A549 (cell line): ENCODE measurements around the gene ERICH6B. TPM values are rescaled to one million over a fixed set of nuclear protein-coding genes. Genes with fewer than 3 reads are reported as not detected.

ENCODE experiments used
- ATAC-seq, 2 experiments: fragments of 200-7000 bp in 1 of 2; fragments of >200 bp in 1 of 2; cut with Nextera tagmentation in 1 of 2; cut with Tn5 transposase in 1 of 2; 3 replicates each; pipeline versions ENCODE4 v1.8.0 to v1.9.1; 2018 to 2020; ENCODE audit warnings: mild to moderate bottlenecking in 1 of 2, moderate library complexity in 1 of 2
- CTCF ChIA-PET: fragments of 300-600 bp; sonication (Branson Sonifier 250); formaldehyde crosslinking; extraction: SDS; loops from one replicate; lab custom pipeline; 2021; ENCODE audit warnings: antibody characterized with exemption, inconsistent platforms; lab: Yijun Ruan, JAX
- POLR2A ChIA-PET: fragments of 350-600 bp; formaldehyde crosslinking; extraction: SDS; loops from one replicate; lab custom pipeline; 2021; ENCODE audit warnings: antibody characterized with exemption, inconsistent platforms; lab: Yijun Ruan, JAX
- DNase-seq, 2 experiments: peaks; one replicate each; pipeline versions ENCODE4 v3.0.0 to v3.0.0-alpha.2; 2011 to 2016; ENCODE audit warnings: low read depth in 1 of 2, low spot score in 1 of 2
- FAIRE-seq: peaks from 2 replicates; lab custom pipeline; 2011; peaks lifted over from hg19 to GRCh38; lab: Jason Lieb, UNC
- H3K27ac ChIP-seq, 2 experiments: fragments of >200 bp; sonication (Bioruptor Twin); formaldehyde crosslinking; 3 replicates each; pipeline ENCODE4 v1.5.1; 2016 to 2017
- H3K4me1 ChIP-seq: fragments of >200 bp; sonication (Bioruptor Twin); formaldehyde crosslinking; 3 replicates; pipeline ENCODE4 v1.6.1; 2016
- H3K4me2 ChIP-seq: fragments of >200 bp; sonication (Bioruptor Twin); formaldehyde crosslinking; 3 replicates; pipeline ENCODE4 v1.6.1; 2016
- H3K4me3 ChIP-seq: fragments of >200 bp; sonication (Bioruptor Twin); formaldehyde crosslinking; 3 replicates; pipeline ENCODE4 v1.5.1; 2016
- H3K9me3 ChIP-seq: fragments of >200 bp; sonication (Bioruptor Twin); formaldehyde crosslinking; 3 replicates; pipeline ENCODE4 v1.6.1; 2016
- CBX2 ChIP-seq: fragments of 200-600 bp; sonication (generic); IDR thresholded peaks from 2 replicates; pipeline ENCODE4 v1.6.1; 2016; ENCODE audit warnings: low read depth, mild to moderate bottlenecking, borderline replicate concordance
- CEBPB ChIP-seq, 2 experiments: fragments of >200 bp in 1 of 2; sonication (Bioruptor Twin) in 1 of 2; formaldehyde crosslinking in 1 of 2; IDR thresholded peaks; 2 replicates each; pipeline ENCODE4 v1.6.1; 2012 to 2016
- CHD2 ChIP-seq: fragments of 150-350 bp; IDR thresholded peaks from 2 replicates; pipeline ENCODE4 v1.6.1; 2014; ENCODE audit warnings: low read length; ENCODE audit not compliant: partially characterized antibody
- EHMT2 ChIP-seq: fragments of 200-600 bp; sonication (generic); IDR thresholded peaks from 2 replicates; pipeline ENCODE4 v1.6.1; 2016; ENCODE audit warnings: antibody characterized with exemption, low read depth, mild to moderate bottlenecking, moderate library complexity
- FOSL2 ChIP-seq, 2 experiments: fragments of 450-650 bp in 1 of 2; fragments of >200 bp in 1 of 2; sonication (Bioruptor Twin) in 1 of 2; formaldehyde crosslinking; IDR thresholded peaks; 2 replicates each; pipeline versions ENCODE4 v1.5.0 to v1.6.1; 2016 to 2020; ENCODE audit warnings: mild to moderate bottlenecking in 1 of 2, moderate library complexity in 1 of 2
- HEYL ChIP-seq: fragments of 250-450 bp; sonication (Bioruptor Pico); IDR thresholded peaks from 2 replicates; pipeline ENCODE4 v1.8.0; 2021; ENCODE audit warnings: mild to moderate bottlenecking, moderate library complexity
- KDM5A ChIP-seq: fragments of 200-600 bp; sonication (generic); IDR thresholded peaks from 2 replicates; pipeline ENCODE4 v1.6.1; 2016; ENCODE audit warnings: antibody characterized with exemption, mild to moderate bottlenecking
- POLR2A ChIP-seq: IDR thresholded peaks from 2 replicates; pipeline ENCODE4 v1.6.1; 2012; ENCODE audit warnings: mild to moderate bottlenecking, low read length
- POLR2AphosphoS2 ChIP-seq: conservative IDR thresholded peaks from 2 replicates; pipeline ENCODE4 v1.6.1; 2012; ENCODE audit warnings: low read length, improper control_type of control experiment, inconsistent platforms
- RFX5 ChIP-seq: fragments of 450-650 bp; IDR thresholded peaks from 2 replicates; pipeline ENCODE4 v1.7.1; 2014; ENCODE audit warnings: antibody characterized with exemption, mild to moderate bottlenecking, moderate library complexity
- RNF2 ChIP-seq: fragments of 200-600 bp; sonication (generic); IDR thresholded peaks from 2 replicates; pipeline ENCODE4 v1.6.1; 2016; ENCODE audit warnings: low read depth, mild to moderate bottlenecking, antibody characterized with exemption, moderate library complexity, borderline replicate concordance
- SMC3 ChIP-seq: fragments of >200 bp; sonication (Bioruptor Twin); formaldehyde crosslinking; IDR thresholded peaks from 3 replicates; pipeline ENCODE4 v1.6.1; 2018; ENCODE audit warnings: inconsistent platforms
- TP53 ChIP-seq: fragments of 250-450 bp; sonication (Bioruptor Pico); IDR thresholded peaks from 2 replicates; pipeline ENCODE4 v1.5.0; 2021; ENCODE audit warnings: mild to moderate bottlenecking, moderate library complexity
- ZFP36 ChIP-seq: fragments of 450-650 bp; IDR thresholded peaks from 2 replicates; pipeline ENCODE4 v1.6.1; 2014; ENCODE audit warnings: borderline replicate concordance; ENCODE audit not compliant: partially characterized antibody
- WGBS: methylation state at CpG from one replicate; pipeline ENCODE4 v1.1.6; 2017; ENCODE audit errors: missing lambda C conversion rate; 5-methylcytosine and 5-hydroxymethylcytosine counted together
- polyA plus RNA-seq, 4 experiments: library from polyadenylated mRNA; depleted of rRNA in 3 of 4; stranded (reverse); fragments of >200 nt; fragmentation: RNase III in 1 of 4; extraction: RNeasy Plus Mini Kit Qiagen cat#74134 plus additional on column Dnase treatment in 1 of 4; gene quantifications; 2 replicates in 3 of 4; 3 replicates in 1 of 4; pipeline ENCODE4 v1.2.3, GENCODE V29; 2011 to 2017
- TF ChIP-seq, protein P1 (sequence below): fragments of 250-450 bp; sonication (Bioruptor Pico); IDR thresholded peaks from 2 replicates; pipeline ENCODE4 v1.5.0; 2021; ENCODE audit warnings: mild to moderate bottlenecking, moderate library complexity, borderline replicate concordance
- TF ChIP-seq, protein P2 (sequence below): IDR thresholded peaks from 2 replicates; pipeline ENCODE4 v1.6.1; 2012
- TF ChIP-seq, protein P3 (sequence below): fragments of 150-350 bp; IDR thresholded peaks from 2 replicates; pipeline ENCODE4 v1.6.1; 2014; ENCODE audit warnings: low read depth, mild to moderate bottlenecking, low read length
- TF ChIP-seq, protein P4 (sequence below): IDR thresholded peaks from 2 replicates; pipeline ENCODE4 v1.6.1; 2012; ENCODE audit warnings: low read depth, borderline replicate concordance
- TF ChIP-seq, protein P5 (sequence below): fragments of >200 bp; sonication (Bioruptor Twin); formaldehyde crosslinking; IDR thresholded peaks from 2 replicates; pipeline ENCODE4 v1.6.1; 2016
- TF ChIP-seq, protein P6 (sequence below): fragments of 250-450 bp; sonication (Bioruptor Pico); IDR thresholded peaks from 2 replicates; pipeline ENCODE4 v1.5.0; 2020; ENCODE audit warnings: low read depth, mild to moderate bottlenecking, moderate library complexity
- TF ChIP-seq, protein P7 (sequence below): fragments of >200 bp; sonication (Bioruptor Twin); formaldehyde crosslinking; IDR thresholded peaks from 3 replicates; pipeline ENCODE4 v1.5.1; 2016

The ERICH6B gene
- polyA plus RNA-seq, 2 of the 4 experiments (the other 2 are of a cell fraction): not detected

DNA sequence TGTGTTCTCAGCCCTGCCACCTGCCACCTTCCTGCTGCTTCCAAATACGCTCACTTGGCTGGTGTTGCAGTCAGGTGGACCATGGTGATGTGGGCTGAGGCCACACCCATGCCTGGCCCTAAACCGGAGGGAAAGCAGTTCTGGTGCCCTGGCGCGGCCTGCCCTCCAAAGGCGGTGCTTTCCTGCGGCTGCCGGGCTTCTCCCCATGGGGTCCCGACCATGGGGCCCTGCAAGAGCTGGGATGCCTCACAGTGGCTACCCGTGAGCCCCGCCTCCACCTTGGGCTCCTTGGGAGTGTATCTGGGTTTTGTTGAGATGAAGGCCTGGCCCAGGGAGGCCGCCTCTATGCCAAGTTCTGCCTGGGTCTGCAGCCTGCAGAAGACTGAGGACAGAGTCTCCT is 73.7 kb downstream of the ERICH6B start:
- ATAC-seq (no peak), DNase-seq (no peak), FAIRE-seq (no peak)
- Histone ChIP-seq H3K4me1 (no peaks in the 10 kb centered on the region), H3K4me3 (no peak overlapping the region), H3K9me3 (no peaks in the 10 kb centered on the region), H3K4me2 (no peak overlapping the region), H3K27ac (no peak overlapping the region)
- ChIA-PET POLR2A (no interaction called here), CTCF (no interaction called here)
- 86% methylated on average over 1 of the region's 11 CpGs for WGBS
- no peak for TF ChIP-seq POLR2A
- TF ChIP-seq, protein P1, sequence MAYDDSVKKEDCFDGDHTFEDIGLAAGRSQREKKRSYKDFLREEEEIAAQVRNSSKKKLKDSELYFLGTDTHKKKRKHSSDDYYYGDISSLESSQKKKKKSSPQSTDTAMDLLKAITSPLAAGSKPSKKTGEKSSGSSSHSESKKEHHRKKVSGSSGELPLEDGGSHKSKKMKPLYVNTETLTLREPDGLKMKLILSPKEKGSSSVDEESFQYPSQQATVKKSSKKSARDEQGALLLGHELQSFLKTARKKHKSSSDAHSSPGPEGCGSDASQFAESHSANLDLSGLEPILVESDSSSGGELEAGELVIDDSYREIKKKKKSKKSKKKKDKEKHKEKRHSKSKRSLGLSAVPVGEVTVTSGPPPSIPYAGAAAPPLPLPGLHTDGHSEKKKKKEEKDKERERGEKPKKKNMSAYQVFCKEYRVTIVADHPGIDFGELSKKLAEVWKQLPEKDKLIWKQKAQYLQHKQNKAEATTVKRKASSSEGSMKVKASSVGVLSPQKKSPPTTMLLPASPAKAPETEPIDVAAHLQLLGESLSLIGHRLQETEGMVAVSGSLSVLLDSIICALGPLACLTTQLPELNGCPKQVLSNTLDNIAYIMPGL (CRISPR knock-in tag): no peak
- TF ChIP-seq, protein P2, sequence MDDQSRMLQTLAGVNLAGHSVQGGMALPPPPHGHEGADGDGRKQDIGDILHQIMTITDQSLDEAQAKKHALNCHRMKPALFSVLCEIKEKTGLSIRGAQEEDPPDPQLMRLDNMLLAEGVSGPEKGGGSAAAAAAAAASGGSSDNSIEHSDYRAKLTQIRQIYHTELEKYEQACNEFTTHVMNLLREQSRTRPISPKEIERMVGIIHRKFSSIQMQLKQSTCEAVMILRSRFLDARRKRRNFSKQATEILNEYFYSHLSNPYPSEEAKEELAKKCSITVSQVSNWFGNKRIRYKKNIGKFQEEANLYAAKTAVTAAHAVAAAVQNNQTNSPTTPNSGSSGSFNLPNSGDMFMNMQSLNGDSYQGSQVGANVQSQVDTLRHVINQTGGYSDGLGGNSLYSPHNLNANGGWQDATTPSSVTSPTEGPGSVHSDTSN: no peak
- no peak for TF ChIP-seq CEBPB (IDR thresholded peaks at IDR 0.05)
- TF ChIP-seq, protein P3, sequence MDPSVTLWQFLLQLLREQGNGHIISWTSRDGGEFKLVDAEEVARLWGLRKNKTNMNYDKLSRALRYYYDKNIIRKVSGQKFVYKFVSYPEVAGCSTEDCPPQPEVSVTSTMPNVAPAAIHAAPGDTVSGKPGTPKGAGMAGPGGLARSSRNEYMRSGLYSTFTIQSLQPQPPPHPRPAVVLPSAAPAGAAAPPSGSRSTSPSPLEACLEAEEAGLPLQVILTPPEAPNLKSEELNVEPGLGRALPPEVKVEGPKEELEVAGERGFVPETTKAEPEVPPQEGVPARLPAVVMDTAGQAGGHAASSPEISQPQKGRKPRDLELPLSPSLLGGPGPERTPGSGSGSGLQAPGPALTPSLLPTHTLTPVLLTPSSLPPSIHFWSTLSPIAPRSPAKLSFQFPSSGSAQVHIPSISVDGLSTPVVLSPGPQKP: no peak
- no peak for TF ChIP-seq CHD2
- TF ChIP-seq SMC3: no peak
- TF ChIP-seq RNF2: no peak
- no peak for TF ChIP-seq TP53 (CRISPR knock-in tag)
- TF ChIP-seq RFX5: no peak
- TF ChIP-seq HEYL: no peak
- TF ChIP-seq, protein P4, sequence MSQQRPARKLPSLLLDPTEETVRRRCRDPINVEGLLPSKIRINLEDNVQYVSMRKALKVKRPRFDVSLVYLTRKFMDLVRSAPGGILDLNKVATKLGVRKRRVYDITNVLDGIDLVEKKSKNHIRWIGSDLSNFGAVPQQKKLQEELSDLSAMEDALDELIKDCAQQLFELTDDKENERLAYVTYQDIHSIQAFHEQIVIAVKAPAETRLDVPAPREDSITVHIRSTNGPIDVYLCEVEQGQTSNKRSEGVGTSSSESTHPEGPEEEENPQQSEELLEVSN: no peak
- TF ChIP-seq FOSL2 (IDR thresholded peaks at IDR 0.05): no peak
- TF ChIP-seq FOSL2 (CRISPR knock-in tag; IDR thresholded peaks at IDR 0.05): no peak

DNA sequence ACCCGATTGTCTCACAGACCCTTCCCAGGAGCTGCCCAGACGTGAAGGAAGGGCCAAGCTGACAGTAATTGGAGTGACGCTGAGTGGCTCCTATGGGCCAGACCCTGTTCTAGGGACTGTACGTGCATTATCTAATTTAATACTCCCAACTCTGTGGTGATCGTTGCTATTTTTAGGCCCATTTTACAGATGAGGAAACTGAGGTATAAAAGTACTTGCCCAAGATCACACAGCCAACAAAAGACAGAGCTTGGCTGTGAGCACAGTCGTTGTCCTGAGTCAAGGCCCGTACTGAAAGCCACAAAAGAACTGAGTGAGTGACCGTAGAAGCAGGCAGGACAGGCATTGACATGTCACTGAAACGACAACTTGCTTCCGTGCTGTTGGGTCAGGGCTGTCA is 74.7 kb downstream of the ERICH6B start:
- H3K27ac ChIP-seq: no peak overlapping the region
- ATAC-seq (no peak), FAIRE-seq (no peak)
- WGBS: 79% methylated on average over 10 of the region's 10 CpGs
- TF ChIP-seq, protein P4: no peak
- TF ChIP-seq ZFP36 (no peak), POLR2A (no peak), KDM5A (no peak), CBX2 (no peak), EHMT2 (no peak), SMC3 (no peak), POLR2AphosphoS2 (no peak), FOSL2 (IDR thresholded peaks at IDR 0.05) (no peak), FOSL2 (CRISPR knock-in tag; IDR thresholded peaks at IDR 0.05) (no peak)
- TF ChIP-seq, protein P5, sequence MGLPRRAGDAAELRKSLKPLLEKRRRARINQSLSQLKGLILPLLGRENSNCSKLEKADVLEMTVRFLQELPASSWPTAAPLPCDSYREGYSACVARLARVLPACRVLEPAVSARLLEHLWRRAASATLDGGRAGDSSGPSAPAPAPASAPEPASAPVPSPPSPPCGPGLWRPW: no peak
- TF ChIP-seq, protein P6, sequence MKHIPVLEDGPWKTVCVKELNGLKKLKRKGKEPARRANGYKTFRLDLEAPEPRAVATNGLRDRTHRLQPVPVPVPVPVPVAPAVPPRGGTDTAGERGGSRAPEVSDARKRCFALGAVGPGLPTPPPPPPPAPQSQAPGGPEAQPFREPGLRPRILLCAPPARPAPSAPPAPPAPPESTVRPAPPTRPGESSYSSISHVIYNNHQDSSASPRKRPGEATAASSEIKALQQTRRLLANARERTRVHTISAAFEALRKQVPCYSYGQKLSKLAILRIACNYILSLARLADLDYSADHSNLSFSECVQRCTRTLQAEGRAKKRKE (CRISPR knock-in tag): no peak
- TF ChIP-seq, protein P7, sequence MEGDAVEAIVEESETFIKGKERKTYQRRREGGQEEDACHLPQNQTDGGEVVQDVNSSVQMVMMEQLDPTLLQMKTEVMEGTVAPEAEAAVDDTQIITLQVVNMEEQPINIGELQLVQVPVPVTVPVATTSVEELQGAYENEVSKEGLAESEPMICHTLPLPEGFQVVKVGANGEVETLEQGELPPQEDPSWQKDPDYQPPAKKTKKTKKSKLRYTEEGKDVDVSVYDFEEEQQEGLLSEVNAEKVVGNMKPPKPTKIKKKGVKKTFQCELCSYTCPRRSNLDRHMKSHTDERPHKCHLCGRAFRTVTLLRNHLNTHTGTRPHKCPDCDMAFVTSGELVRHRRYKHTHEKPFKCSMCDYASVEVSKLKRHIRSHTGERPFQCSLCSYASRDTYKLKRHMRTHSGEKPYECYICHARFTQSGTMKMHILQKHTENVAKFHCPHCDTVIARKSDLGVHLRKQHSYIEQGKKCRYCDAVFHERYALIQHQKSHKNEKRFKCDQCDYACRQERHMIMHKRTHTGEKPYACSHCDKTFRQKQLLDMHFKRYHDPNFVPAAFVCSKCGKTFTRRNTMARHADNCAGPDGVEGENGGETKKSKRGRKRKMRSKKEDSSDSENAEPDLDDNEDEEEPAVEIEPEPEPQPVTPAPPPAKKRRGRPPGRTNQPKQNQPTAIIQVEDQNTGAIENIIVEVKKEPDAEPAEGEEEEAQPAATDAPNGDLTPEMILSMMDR: no peak
- TF ChIP-seq, all 56 proteins: peak for 0
- ChIA-PET POLR2A (no interaction called here), CTCF (no interaction called here)
- Histone ChIP-seq H3K4me3 (no peak overlapping the region), H3K4me1 (no peaks in the 10 kb centered on the region), H3K9me3 (no peaks in the 10 kb centered on the region), H3K4me2 (no peak overlapping the region)
- no peak for DNase-seq
